GM23248 (cell line): ENCODE results near the gene FASTKD1. TPM values are rescaled to one million over a fixed set of nuclear protein-coding genes. Genes with fewer than 3 reads are reported as not detected.
"Not testable (repeated sequence)": the region's sequence is repeated elsewhere in the genome, so short reads cannot be mapped to it uniquely, and the experiment has no call there.

ENCODE experiments used
- DNase-seq: peaks from one replicate; pipeline ENCODE4 v3.0.0-alpha.2; 2015
- H2AFZ ChIP-seq: fragments of 200-600 bp; sonication (generic); 2 replicates; pipeline ENCODE4 v1.6.1; 2016; ENCODE audit warnings: antibody characterized with exemption
- H3F3A ChIP-seq: fragments of 200-600 bp; sonication (generic); 2 replicates; pipeline ENCODE4 v1.6.1; 2016; ENCODE audit warnings: mild to moderate bottlenecking, antibody characterized with exemption, mixed run types; ENCODE audit not compliant: insufficient read depth
- H3K27ac ChIP-seq: fragments of 200-600 bp; sonication (generic); 2 replicates; pipeline ENCODE4 v1.5.1; 2016; ENCODE audit warnings: mild to moderate bottlenecking
- H3K27me3 ChIP-seq: fragments of 200-600 bp; sonication (generic); replicated peaks from 2 replicates; pipeline ENCODE4 v1.6.1; 2016; ENCODE audit warnings: mild to moderate bottlenecking; ENCODE audit not compliant: insufficient read depth
- H3K36me3 ChIP-seq: fragments of 200-600 bp; sonication (generic); 2 replicates; pipeline ENCODE4 v1.6.1; 2016; ENCODE audit warnings: low read depth, mild to moderate bottlenecking
- H3K4me1 ChIP-seq: fragments of 200-600 bp; sonication (generic); 2 replicates; pipeline ENCODE4 v1.6.1; 2016; ENCODE audit warnings: mild to moderate bottlenecking; ENCODE audit not compliant: insufficient read depth
- H3K4me2 ChIP-seq: fragments of 200-600 bp; sonication (generic); one replicate; pipeline ENCODE4 v1.6.1; 2016; ENCODE audit warnings: mild to moderate bottlenecking; ENCODE audit not compliant: unreplicated experiment
- H3K4me3 ChIP-seq: fragments of 200-600 bp; sonication (generic); 2 replicates; pipeline ENCODE4 v1.5.1; 2016; ENCODE audit warnings: mild to moderate bottlenecking
- H3K79me2 ChIP-seq: fragments of 200-600 bp; sonication (generic); 2 replicates; pipeline ENCODE4 v1.6.1; 2016; ENCODE audit warnings: mild to moderate bottlenecking; ENCODE audit not compliant: insufficient read depth
- H3K9ac ChIP-seq: fragments of 200-600 bp; sonication (generic); 2 replicates; pipeline ENCODE4 v1.6.1; 2016; ENCODE audit warnings: mild to moderate bottlenecking
- H3K9me2 ChIP-seq: fragments of 200-600 bp; sonication (generic); 2 replicates; pipeline ENCODE4 v1.6.1; 2016; ENCODE audit warnings: mixed run types, mild to moderate bottlenecking, moderate library complexity; ENCODE audit not compliant: insufficient read depth
- H3K9me3 ChIP-seq: fragments of 200-600 bp; sonication (generic); one replicate; pipeline ENCODE4 v1.6.1; 2017; ENCODE audit warnings: low read depth
- H4K20me1 ChIP-seq: fragments of 200-600 bp; sonication (generic); 2 replicates; pipeline ENCODE4 v1.6.0; 2016; ENCODE audit not compliant: insufficient read depth
- EZH2 ChIP-seq: fragments of 200-600 bp; sonication (generic); IDR thresholded peaks from 2 replicates; pipeline ENCODE4 v1.6.1; 2018; ENCODE audit warnings: antibody characterized with exemption, mild to moderate bottlenecking; ENCODE audit not compliant: insufficient read depth, poor library complexity, severe bottlenecking
- EZH2phosphoT487 ChIP-seq: fragments of 200-600 bp; sonication (generic); IDR thresholded peaks from 2 replicates; pipeline ENCODE4 v1.6.1; 2018; ENCODE audit warnings: antibody characterized with exemption, moderate library complexity, mild to moderate bottlenecking, low read depth; ENCODE audit not compliant: insufficient read depth
- WGBS, 2 experiments: methylation state at CpG; one replicate each; pipeline ENCODE4 v1.1.6; 2015 to 2017; ENCODE audit warnings: low lambda C conversion rate in 2 of 2, low coverage in 1 of 2; ENCODE audit errors: missing lambda C conversion rate in 2 of 2; 5-methylcytosine and 5-hydroxymethylcytosine counted together
- in situ Hi-C: fragments of 300-500 bp; cut with MboI; formaldehyde crosslinking; loops from 2 replicates; pipeline ENCODE4 v1.15.0; 2020
- polyA plus RNA-seq: library from polyadenylated mRNA; unstranded; fragments of >200 nt; fragmentation: Nextera tagmentation; extraction: Ambion mirVana; gene quantifications from 2 replicates; pipeline ENCODE4 v1.2.1, GENCODE V29; 2016
- total RNA-seq: library from RNA; depleted of rRNA; stranded (reverse); fragments of >200 nt; shearing (Covaris generic); gene quantifications from 2 replicates; pipeline ENCODE4 v1.2.3, GENCODE V29; 2014

The FASTKD1 gene
- total and polyA plus RNA-seq, 2 experiments from 2014 or later, result 17.7 to 18.8 TPM

DNA sequence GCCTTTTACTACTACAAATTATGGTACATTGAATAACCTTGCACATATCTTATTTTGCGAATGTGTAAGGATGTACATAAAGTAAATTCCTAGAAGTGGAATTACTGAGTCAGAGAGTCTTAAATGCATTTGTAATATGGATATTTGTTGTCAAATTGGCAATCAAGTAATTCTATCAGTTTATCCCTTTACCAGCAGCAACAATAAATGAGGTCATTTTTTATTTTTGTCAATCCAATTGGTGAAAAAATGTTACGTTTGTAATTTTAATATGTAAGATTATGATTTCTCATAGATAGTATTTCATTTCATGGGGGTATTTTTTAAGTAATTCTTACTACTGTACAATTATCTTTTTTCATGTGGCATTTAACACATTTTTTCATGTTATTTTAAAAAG is 25.3 kb upstream of the FASTKD1 start:
- Histone ChIP-seq H4K20me1 (peaks cover 11% of the 10 kb centered on the region), H3K27me3 (no peaks in the 10 kb centered on the region), H3K4me3 (no peak overlapping the region), H3F3A (no peaks in the 10 kb centered on the region), H3K9me3 (no peaks in the 10 kb centered on the region), H2AFZ (no peak overlapping the region), H3K27ac (no peak overlapping the region), H3K9ac (no peak overlapping the region), H3K4me1 (no peaks in the 10 kb centered on the region), H3K9me2 (no peaks in the 10 kb centered on the region), H3K4me2 (no peak overlapping the region), H3K36me3 (no peaks in the 10 kb centered on the region), H3K79me2 (peaks cover 100% of the 10 kb centered on the region)
- DNase-seq, result no peak
- in situ Hi-C loops, result no loop called here
- 90 to 95% methylated on average over 2 of the region's 2 CpGs for WGBS, 2 experiments
- TF ChIP-seq EZH2phosphoT487 (no peak), EZH2 (no peak)

DNA sequence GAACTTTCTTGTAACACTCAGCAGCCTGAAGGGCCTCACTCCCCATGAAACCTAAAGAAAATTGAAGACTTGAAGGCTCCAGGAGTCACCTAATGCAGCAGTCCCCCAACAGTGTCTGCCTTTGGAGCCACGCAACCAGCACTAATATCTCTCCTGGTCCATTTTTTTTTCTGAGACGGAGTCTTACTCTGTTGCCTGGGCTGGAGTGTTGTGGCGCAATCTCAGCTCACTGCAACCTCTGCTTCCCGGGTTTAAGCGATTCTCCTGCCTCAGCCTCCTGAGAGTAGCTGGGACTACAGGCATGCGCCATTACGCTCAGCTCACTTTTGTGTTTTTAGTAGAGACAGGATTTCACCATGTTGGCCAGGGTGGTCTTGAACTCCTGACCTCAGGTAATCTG is 22.9 kb upstream of the FASTKD1 start:
- H3K27ac ChIP-seq, DNase-seq, H2AFZ ChIP-seq, H3K9ac ChIP-seq, H3F3A ChIP-seq, H3K4me3 ChIP-seq, in situ Hi-C loops, H3K9me2 ChIP-seq, H3K27me3 ChIP-seq, H3K4me1 ChIP-seq, H3K4me2 ChIP-seq, H3K36me3 ChIP-seq, H3K9me3 ChIP-seq: not testable (repeated sequence)
- 86% methylated on average over 7 of the region's 7 CpGs for WGBS, 2 experiments
- peaks cover 11% of the 10 kb centered on the region for H4K20me1 ChIP-seq
- H3K79me2 ChIP-seq, result peaks cover 100% of the 10 kb centered on the region

DNA sequence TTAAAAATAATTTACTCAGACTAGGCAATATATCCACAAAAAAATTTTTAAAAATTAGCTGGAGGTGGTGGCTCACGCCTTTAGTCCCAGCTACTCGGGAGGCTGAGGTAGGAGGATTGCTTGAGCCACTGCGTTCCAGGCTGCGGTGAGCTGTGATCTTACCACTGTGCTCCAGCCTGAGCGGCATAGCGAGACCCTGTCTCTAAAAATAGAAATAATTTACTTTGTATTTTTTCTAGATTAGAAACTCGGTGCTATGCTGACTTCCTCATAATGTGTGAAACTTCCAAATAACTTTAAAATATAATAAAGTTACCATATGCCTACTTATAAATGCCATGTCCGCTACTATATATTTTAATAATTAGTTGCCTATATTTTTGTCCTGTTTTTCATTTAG is 17.1 kb upstream of the FASTKD1 start:
- H3K79me2 ChIP-seq, result peaks cover 100% of the 10 kb centered on the region
- H3K36me3 ChIP-seq, result no peaks in the 10 kb centered on the region
- no peak overlapping the region for H3K4me2 ChIP-seq
- no peak for TF ChIP-seq EZH2phosphoT487
- TF ChIP-seq EZH2, result no peak
- peaks cover 10% of the 10 kb centered on the region for H3K4me1 ChIP-seq
- H3K27ac ChIP-seq, result no peak overlapping the region
- in situ Hi-C loops, result no loop called here
- no peaks in the 10 kb centered on the region for H3K9me2 ChIP-seq
- H3K9me3 ChIP-seq, result no peaks in the 10 kb centered on the region
- H3K4me3 ChIP-seq, result no peak overlapping the region
- WGBS, 2 experiments, result 88 to 90% methylated on average over 8 of the region's 8 CpGs
- H3F3A ChIP-seq, result no peaks in the 10 kb centered on the region
- DNase-seq, result no peak
- no peak overlapping the region for H2AFZ ChIP-seq
- no peaks in the 10 kb centered on the region for H3K27me3 ChIP-seq
- H3K9ac ChIP-seq, result no peak overlapping the region
- no peaks in the 10 kb centered on the region for H4K20me1 ChIP-seq

DNA sequence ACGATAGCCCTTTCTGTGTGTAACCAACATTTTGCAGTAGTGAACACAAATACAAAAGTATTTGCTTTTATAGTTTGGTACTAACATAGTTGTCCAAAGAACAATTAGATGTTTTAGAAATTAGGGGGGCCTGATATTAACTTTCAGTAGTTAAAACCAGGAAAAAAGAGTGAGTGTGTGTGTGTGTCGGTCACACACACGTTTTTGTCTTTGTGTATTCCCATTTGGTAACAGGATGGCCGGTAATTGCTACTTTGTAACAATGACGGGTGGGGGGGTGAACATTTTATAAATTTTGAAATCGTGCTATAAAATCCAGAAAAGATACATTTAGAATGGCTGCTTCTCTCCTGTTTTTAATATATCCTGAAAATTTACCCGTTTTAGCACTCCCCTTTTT is 12.0 kb upstream of the FASTKD1 start:
- peak; percentile 27 for DNase-seq
- H2AFZ ChIP-seq, result peak overlapping the region; percentile 93; the same call in 1 of the 2 replicates
- peaks cover 8% of the 10 kb centered on the region; the same call in 1 of the 2 replicates for H3F3A ChIP-seq
- H3K27me3 ChIP-seq, result no peaks in the 10 kb centered on the region
- H4K20me1 ChIP-seq, result no peaks in the 10 kb centered on the region
- H3K4me1 ChIP-seq, result peaks cover 12% of the 10 kb centered on the region
- H3K36me3 ChIP-seq, result no peaks in the 10 kb centered on the region; the same call in 1 of the 2 replicates
- no peaks in the 10 kb centered on the region for H3K9me3 ChIP-seq
- H3K4me3 ChIP-seq, result peak overlapping the region; percentile 99
- WGBS, 2 experiments, result 1 to 2% methylated on average over 7 of the region's 7 CpGs
- H3K79me2 ChIP-seq, result peaks cover 63% of the 10 kb centered on the region
- in situ Hi-C loops, result no loop called here
- TF ChIP-seq EZH2 (no peak), EZH2phosphoT487 (no peak)
- H3K9ac ChIP-seq, result peak overlapping the region; percentile 99
- peak overlapping the region; percentile 97 for H3K27ac ChIP-seq
- H3K4me2 ChIP-seq, result peak overlapping the region; percentile 99
- no peaks in the 10 kb centered on the region for H3K9me2 ChIP-seq
